Globus pallidus (tissue), 1 donor: Measurements from ENCODE around the gene BEND6.
A peak's percentile ranks its signal among the peaks of the same experiment; 100 is the strongest.
"Not testable (repeated sequence)": the region's sequence is repeated elsewhere in the genome, so short reads cannot be mapped to it uniquely, and the experiment has no call there.

Experiments
- DNase-seq: peaks from one replicate; pipeline ENCODE4 v3.0.0-alpha.2; 2015; ENCODE audit warnings: low spot score

The BEND6 gene

GRCh38 chr6:56984361-56984760 lies 29.5 kb downstream of the BEND6 start:
- no peak for DNase-seq

- DNase-seq, result no peak
Observed at GRCh38 chr6:56984884-56985283, 30.0 kb downstream of the BEND6 start.

GRCh38 chr6:56986611-56987010 lies 31.7 kb downstream of the BEND6 start:
- no peak for DNase-seq

GRCh38 chr6:56988145-56988544 lies 33.2 kb downstream of the BEND6 start:
- DNase-seq, result no peak

GRCh38 chr6:56992036-56992435 lies 37.1 kb downstream of the BEND6 start:
- no peak for DNase-seq

DNA sequence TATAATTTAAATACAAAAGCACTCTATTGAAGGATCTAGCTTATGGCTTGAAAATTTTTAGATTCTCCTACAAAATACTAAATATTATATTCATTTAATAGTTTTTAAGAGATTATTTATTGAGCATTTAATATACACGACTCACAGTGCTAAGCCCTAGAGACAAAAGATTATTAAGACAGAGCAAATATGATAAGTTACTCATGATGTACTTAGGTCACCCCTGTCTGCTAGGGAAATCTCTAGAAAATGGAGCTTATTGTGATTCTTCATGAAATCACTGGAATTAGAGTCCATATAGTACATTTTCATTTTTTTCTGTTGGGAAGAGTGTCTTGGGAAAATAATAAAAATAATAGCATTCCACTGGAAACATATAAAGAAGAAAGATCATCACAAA lies 37.8 kb downstream of the BEND6 start:
- no peak for DNase-seq

- no peak for DNase-seq
Observed at GRCh38 chr6:56995347-56995902, 40.5 kb downstream of the BEND6 start.

GRCh38 chr6:56996401-56996800 lies 41.5 kb downstream of the BEND6 start:
- DNase-seq, result no peak

- DNase-seq, result no peak
Observed at GRCh38 chr6:56999049-56999448, 44.1 kb downstream of the BEND6 start.

DNA sequence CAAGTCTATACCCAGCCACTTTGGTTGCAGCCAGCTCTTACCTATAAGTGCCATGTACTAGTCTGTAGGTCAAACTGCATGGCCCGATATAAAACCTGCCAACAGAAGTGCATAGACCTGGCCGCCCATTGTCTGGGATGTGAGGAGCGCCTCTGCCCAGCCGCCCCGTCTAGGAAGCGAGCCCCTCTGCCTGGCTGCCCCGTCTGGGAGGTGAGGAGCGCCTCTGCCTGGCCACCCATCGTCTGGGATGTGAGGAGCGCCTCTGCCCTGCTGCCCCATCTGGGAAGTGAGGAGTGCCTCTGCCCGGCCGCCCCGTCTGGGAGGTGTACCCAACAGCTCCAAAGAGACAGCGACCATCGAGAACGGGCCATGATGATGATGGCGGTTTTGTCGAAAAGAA lies 44.8 kb downstream of the BEND6 start:
- DNase-seq, result not testable (repeated sequence)

DNA sequence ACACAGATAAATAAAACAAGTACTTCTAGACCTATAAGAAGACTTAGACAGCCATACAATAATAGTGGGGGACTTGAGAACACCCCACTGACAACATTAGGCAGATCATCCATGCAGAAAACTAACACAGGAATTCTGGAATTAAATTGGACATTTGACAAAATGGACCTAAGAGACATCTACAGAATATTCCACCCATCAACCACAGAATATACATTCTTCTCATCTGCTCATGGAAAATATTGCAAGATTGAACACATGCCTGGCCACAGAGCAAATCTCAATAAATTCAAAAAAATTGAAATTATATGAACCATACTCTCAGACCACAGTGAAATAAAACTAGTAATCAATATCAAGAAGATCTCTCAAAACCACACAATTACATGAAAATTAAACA lies 47.3 kb downstream of the BEND6 start:
- no peak for DNase-seq

DNA sequence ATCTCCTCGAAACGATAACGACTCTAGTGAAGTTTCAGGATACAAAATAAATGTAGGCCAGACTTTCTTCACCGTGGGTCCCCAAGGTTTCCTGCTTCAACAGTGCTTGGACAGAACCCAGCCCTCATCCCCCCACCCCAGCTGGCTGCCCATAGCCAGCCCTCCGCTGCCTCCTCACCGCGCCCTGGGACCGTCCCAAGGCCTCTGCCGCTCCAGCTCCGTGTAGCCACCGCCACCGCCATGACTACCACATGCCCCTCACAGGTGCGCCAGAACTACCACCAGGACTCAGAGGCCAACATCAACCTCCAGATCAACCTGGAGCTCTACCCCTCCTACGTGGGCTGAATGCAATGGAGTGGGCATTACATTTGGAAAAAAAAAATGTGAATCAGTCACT lies 49.4 kb downstream of the BEND6 start:
- no peak for DNase-seq

GRCh38 chr6:57006101-57006500 lies 51.2 kb downstream of the BEND6 start:
- DNase-seq, result no peak

DNA sequence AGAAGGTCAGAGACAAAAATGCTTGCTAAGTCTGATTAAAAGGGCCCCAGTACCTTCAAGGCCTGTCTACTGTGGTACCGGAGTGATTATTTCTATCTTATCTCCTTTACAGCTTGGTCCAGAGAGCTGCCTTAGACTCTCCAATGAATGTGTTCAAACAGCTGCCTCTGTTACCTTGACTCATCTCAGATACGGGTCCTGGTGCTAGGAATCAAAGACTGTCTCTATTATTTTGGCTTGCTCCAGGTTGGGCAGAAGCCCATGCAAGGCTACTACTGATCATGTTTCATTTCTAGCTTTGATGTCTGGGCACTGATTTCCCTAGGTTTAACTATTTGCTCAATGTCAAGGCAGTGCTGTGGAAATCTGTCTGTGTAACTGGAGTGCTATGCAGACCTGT lies 53.2 kb downstream of the BEND6 start:
- not testable (repeated sequence) for DNase-seq

- no peak for DNase-seq
Observed at GRCh38 chr6:57013521-57013926, 58.6 kb downstream of the BEND6 start.

DNA sequence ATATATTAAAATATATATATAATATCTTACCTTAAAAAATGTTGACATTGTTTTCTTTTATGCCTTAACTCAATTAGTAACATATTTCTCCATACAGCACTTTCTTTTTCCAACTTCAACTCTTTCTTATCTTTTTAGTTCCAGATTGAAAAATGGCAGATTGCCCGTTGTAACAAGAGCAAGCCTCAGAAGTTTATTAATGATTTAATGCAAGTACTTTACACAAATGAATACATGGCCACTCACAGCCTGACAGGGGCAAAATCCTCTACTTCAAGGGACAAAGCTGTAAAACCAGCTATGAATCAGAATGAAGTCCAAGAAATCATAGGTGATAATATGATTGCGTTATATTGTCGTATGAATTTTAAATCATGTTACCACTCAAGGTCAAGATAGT lies 62.2 kb downstream of the BEND6 start:
- no peak for DNase-seq

DNA sequence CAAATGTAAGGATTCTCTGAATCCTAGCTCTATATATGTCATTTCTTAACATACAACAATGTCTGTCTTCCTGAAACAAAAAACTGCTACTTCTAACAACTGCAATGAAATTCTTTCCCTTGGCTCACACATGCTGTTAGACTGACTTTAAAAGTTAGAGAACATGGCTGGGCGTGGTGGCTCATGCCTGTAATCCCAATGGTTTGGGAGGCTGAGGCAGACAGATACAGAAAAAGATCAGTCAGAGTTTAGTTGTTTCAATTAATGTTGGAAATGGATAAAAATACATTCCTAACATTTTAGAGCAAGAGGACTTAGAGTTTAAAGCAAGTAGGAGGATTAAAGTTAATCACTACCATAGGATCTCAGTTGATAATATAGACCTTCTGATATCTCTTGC lies 62.9 kb downstream of the BEND6 start:
- DNase-seq, result no peak

GRCh38 chr6:57019434-57019833 lies 64.5 kb downstream of the BEND6 start:
- no peak for DNase-seq

DNA sequence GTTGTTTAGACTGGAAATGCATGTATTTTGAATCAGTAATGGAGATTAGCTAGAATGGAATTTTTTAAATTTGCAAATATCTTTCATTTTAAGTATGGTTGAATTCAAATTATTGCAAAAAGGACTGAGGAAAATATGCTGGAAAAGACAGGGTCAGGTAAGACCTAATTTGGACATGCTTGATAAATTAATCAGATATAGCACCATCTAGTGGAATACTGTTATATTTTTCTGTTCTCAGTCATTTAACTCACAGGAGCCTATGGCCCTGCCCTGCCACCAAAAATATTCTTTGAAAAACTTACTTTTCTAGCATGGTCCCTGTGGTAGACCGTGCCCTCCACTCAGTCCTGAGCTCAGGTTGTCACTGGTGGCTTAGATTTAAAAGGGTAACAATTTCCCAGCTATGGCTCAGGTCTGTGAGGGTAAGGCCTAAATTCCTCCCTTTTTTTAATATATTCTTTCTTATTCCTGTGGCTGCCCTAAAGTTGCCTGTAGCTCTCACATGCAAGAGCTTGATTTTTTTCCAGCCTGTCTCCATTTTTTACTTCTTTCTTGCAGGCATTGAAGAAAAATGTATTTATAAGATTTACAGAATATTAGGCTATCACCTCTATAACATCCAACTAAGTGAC lies 66.3 kb downstream of the BEND6 start:
- peak; percentile 31 for DNase-seq

GRCh38 chr6:57024321-57024720 lies 69.4 kb downstream of the BEND6 start:
- DNase-seq, result no peak

DNA sequence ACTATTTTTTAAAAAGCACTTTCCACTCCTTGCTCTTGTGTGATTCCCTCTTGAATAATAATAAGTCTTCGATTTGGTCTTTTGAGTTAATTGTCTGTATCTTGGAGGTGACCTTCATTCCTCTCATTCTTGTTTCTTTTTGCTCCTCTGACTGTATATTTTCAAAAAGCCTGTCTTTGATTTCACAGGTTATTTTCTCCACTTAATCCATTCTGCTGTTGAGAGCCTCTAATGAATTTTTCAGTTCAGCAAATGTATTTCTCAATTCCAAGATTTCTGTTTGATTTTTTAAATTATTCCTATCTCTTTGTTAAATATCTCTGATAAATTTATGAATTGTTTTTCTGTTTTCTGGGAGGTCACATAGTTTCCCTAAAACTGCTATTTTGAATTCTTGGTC lies 69.9 kb downstream of the BEND6 start:
- DNase-seq, result no peak

GRCh38 chr6:57026001-57026400 lies 71.1 kb downstream of the BEND6 start:
- no peak for DNase-seq

DNA sequence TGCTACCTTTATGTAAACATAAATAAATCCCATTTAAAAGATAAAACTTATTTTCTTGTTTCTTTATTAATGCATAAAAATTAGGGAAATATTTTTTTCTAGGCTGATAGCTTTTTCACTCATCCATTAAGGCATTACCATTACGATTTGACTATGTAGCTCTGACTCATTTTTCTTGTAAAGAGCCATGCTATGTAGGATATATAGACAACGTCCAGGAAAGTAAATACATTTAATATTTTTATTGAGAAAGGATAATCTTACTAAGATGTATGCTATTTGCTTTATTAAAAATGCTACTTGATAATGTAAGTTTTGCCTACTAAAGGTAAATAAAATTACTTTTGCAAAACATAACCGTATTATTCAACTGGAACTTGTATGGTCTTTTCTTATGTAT lies 72.4 kb downstream of the BEND6 start:
- DNase-seq, result no peak

DNA sequence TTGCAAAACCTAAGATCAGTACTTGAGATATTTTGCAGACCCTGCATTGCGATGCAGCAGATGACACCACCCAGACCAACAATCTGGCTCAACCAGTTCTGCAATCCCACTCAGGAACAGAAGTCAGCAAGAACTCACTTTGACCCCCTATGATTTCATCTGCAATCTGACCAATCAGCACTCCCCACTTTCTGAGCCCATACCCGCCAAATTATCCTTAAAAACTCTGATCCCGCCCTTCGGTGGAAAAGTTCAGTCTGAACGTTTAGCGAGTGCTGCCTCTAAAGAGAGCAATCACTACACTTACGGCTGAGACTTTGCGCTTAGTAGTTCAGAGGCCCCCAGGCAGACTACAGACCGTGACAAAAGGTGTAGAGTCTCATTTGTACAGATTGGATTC lies 74.3 kb downstream of the BEND6 start:
- DNase-seq, result no peak
